ENCODE results near the gene OXSR1.
A peak's percentile ranks its signal among the peaks of the same experiment; 100 is the strongest.
"Not testable (repeated sequence)": the region's sequence is repeated elsewhere in the genome, so short reads cannot be mapped to it uniquely, and the experiment has no call there.

OXSR1 gene

DNA sequence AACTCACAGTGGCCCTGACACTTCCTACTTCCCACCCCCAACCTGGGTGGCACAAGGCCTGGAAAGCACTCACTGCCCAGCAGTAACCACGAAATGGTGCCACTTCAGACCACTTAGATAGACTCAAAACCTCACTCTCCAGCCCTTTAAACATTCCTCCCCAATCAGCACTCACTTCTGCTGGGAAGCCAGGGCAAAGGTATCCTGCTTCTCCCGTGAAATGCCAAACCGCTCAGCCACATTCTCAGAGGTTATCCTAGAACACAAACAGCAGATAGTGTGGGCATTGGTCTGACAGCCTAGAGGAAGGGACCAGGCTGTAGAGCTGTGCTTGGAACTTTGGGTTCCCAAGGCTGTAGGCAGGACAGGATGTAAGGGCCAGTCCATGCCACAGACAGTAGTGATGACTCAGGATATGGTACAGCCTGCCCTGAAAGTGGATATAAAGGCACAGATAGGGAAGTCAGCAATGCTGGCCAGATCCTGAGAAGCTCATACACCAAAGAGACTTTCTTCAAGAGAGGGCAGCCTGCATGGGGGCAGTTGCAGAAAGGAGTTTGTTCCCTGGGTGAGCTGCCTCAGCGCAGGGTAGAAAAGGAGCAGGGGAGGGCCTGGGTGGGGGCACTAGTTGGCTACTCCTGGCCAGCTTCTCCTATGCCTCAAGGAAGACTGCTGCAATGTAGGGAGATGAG lies 37.6 kb upstream of the OXSR1 start:
- DNase-seq (ENCODE audit: low read depth in 3 of 3): no peak

DNA sequence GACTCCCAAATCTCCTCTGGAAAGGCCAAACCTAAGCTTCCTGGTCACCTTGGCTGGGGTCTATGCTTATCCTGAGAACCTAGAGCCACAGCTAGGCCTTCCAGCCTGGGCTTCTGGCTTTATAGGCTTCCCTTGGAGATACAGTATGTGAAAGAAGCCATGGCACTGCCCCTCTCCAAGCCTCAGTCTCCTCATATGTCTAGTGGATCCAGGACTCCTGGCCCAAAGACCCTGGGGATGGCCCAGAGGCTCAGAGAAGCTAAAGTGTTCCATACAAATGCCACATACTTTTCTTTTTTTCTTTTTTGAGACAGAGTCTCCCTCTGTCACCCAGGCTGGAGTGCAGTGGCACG lies 37.1 kb upstream of the OXSR1 start:
- DNase-seq (ENCODE audit: low read depth in 3 of 3): no peak

DNA sequence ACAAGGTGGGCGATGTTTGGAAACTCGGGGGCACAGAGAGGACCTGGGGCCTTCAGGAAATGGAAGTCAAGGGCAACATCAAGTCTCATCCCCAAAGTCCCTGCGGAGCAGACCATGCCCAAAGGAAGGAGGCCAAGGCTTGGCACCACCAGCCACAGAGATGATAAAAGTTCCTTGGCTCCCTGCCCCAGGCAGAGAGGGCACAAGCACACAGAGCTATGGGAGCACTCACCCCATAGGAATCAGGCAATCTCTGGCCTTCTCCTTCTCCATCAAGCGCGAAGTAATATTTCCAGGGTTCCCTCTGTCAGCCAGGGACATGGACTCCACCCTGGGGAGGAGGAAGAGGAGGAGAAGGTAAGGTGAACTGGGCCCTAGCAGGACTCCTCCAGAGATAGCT lies 36.3 kb upstream of the OXSR1 start:
- DNase-seq (ENCODE audit: low read depth in 3 of 3): no peak

DNA sequence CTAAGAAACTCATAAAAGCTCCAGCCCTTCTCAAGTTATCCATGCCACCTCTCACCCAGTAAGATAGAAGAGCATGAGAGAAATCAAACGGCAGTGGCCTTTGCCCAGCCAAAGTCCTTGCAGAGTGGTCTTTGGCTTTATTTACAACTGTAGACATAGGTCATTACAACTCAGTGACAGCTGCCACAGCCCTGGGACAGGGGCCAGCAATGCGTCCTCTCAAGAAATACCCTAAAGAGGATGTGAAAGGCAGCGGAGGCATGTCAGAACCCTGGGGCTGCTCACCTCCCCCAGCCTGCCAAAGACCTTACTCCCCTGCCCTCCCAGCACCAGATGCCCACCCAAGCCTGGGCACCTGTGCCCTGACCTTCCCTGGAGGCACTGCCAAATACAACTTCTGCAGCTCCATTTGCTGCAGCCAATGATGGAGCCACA lies 34.7 kb upstream of the OXSR1 start:
- DNase-seq (ENCODE audit: low read depth in 3 of 3): no peak

DNA sequence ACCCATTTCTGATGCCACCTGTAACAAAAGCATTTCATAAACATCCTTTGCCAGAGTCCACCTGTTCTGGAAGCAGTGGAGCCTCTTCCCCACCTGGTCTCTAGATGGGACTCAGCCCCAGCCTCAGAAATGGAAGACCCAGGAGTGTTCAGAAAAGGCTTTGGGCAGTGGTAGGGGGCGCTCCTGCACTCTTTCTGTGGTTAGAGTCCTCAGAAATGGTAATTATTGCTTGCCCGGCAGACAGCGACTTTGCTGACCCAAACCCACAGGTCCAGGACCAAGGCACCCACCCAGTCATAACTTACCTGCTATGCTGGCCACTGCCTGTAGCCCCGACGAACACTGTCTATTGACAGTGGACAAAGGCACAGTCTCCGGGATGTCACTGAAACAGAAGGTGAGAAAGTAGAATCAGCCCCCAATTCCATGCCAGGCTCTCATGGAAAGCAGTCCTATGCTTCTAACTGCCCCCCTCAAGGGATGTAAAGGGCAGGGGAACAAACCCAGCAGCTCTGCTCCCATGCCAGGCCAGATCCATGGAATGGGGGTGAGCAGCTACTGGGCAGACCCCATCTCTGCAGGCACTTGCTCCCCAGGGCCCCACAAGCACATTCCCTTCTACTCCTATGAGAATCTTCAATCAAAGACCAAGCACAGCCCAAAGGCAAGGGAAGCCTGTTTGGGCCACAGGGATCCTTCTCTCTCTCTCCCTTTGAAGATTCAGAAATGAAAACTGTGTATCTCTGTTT lies 33.5 kb upstream of the OXSR1 start:
- DNase-seq (ENCODE audit: low read depth in 3 of 3): no peak

DNA sequence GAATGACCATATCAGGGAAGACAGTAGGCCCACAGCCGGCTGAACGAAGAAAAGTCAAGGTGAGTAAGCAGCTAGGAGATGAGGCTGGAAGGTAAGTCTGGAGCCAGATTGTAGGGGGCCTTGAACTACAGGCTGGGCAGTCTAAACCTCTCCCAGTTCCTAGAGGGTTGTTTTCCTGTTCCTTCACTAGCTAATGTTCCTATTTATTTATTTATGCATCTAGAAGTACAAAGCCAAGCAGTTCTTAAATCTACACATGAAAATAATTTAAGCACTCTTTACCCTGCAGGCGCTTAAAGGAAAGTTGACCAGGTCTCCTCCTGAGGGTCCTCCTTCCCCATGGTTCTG lies 32.2 kb upstream of the OXSR1 start:
- no peak for DNase-seq (ENCODE audit: low read depth in 3 of 3)

DNA sequence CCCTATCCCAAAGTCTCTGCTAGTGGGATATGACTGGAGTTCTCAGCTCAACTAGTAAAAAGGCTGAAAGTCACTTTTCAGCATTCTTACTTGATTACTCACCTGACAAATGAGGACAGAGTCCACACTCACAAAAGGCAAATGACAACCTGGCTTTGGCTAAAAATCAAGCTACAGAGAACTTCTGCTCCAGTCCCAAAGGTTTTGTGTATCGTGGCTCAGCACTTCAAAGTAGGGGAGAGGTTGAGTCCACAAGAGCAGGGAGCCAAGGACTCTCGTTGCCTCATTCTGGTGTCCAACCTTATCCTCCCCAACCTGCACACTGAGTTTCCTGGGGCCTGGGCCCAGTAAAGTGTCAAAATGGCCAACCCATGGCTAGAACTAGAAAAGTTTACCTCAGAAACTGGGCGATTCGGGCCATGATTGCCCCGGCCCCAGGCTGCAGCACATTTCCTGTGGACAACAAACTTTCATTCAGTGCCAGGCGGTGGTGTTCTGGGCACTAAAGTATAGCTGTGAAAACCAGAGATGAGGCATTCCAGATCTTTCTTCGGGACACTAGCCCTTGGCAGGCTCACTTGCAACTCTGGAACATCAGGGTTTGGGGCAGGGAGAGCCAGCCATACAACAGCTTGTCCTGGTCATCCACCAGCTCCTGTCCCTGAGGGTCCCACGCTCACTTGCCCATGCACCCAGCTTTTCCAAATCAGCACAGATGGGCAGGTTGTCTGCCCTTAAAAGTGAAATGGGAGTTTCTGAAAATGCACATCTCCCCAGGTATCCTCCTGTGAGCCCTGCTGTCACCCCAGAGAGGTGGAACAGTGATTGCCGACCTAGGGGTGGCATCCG lies 31.6 kb upstream of the OXSR1 start:
- DNase-seq (ENCODE audit: low read depth in 3 of 3): no peak

DNA sequence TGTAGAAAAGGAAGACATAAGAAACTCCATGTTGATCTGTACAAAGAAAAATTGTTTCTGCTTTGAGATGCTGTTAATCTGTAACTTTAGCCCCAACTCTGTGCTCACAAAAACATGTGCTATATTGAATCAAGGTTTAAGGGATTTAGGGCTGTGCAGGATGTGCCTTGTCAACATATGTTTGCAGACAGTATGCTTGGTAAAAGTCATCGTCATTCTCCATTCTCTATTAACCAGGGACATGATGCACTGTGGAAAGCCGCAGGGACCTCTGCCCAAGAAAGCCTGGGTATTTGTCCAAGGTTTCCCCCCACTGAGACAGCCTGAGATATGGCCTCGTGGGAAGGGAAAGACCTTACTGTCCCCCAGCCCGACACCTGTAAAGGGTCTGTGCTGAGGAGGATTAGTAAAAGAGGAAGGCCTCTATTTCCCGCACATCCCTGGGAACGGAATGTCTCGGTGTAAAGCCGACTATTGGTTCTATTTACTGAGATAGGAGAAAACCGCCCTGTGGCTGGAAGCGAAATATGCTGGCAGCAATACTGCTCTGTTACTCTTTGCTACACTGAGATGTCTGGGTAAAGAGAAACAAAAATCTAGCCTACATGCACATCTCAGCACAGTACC lies 30.7 kb upstream of the OXSR1 start:
- not testable (repeated sequence) for DNase-seq (ENCODE audit: low read depth in 3 of 3)

DNA sequence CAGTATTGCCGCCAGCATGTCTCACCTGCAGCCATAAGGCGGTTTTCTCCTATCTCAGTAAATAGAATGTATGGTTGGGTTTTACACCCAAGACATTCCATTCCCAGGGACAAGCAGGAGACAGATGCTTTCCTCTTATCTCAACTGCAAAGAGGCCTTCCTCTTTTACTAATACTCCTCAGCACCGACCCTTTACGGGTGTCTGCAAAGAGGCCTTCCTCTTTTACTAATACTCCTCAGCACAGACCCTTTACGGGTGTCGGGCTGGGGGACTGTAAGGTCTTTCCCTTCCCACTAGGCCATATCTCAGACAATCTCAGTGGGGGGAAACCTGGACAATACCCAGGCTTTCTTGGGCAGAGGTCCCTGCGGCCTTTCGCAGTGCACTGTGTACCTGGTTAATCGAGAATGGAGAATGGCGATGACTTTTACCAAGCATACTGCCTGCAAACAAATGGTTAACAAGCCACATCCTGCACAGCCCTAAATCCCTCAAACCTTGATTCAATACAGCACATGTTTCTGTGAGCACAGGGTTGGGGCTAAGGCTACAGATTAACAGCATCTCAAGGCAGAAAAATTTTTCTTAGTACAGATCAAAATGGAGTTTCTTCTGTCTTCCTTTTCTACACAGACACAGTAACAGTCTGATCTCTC lies 29.6 kb upstream of the OXSR1 start:
- not testable (repeated sequence) for DNase-seq (ENCODE audit: low read depth in 3 of 3)

DNA sequence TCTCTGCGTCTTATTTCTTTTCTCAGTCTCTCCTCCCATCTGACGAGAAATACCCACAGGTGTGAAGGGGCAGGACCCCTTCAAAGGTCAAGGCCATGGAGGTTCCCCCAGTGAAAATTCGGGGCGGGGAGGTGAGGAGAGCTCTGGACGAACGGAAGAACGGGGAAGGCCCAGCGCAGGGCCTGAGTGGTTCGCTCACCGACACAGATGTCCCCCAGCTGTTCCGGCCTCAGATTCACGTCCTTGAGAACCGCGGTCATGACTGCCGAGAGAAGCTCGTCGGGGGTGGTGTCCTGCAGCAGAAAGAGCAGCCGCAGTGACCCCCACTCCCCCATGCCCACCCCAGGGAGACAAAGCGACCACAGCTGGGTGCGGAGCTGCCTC lies 29.0 kb upstream of the OXSR1 start:
- DNase-seq (ENCODE audit: low read depth in 3 of 3): peak in 1 of 3 donors; percentile 15

DNA sequence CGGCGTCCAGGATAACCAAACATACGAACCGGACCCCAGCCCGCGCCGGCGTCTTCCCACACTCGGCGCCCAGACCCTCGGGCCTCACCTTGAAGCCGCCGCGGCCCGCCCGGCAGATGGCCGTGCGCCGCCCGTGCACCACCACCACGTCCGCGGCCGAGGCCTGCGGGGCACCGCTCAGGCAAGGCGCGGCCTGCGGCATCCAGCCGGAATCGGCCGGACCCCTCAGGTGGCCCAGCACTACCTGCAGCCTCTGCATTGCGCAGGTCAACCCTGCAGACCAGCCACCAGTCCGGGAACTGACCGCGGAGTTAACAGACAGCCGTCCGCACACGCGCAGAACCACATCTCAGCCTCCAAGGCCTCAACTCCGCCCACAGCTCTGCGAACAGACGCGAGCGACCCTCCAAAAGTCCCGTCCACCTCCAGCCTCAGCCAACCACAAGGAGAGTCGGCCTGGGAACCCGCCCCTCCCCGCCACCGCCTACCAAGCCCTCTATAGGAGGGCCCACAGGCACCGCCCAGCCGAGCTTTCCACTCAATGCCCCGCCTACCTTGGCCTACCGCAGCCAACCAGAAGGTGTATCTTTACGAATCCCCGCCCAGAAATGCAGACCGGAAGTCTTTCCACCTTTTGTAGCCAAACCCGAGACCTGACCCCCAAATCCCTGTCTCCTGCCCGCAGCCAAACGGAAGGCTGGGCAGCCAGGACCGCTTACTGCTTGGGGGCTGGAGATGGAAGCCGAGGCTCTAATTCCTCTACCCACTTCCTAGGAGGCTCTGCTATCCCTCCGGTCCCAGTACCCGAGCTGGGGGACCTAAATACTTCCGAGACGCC lies 28.3 kb upstream of the OXSR1 start, which contains the start of gene ACAA1:
ACAA1 (minus strand) TSS at position 351 of the 838 bp plus-strand sequence; CDS start at position 259, 92 bp downstream.
- DNase-seq (ENCODE audit: low read depth in 3 of 3): peak; percentile 96 to 99 (median 97)

DNA sequence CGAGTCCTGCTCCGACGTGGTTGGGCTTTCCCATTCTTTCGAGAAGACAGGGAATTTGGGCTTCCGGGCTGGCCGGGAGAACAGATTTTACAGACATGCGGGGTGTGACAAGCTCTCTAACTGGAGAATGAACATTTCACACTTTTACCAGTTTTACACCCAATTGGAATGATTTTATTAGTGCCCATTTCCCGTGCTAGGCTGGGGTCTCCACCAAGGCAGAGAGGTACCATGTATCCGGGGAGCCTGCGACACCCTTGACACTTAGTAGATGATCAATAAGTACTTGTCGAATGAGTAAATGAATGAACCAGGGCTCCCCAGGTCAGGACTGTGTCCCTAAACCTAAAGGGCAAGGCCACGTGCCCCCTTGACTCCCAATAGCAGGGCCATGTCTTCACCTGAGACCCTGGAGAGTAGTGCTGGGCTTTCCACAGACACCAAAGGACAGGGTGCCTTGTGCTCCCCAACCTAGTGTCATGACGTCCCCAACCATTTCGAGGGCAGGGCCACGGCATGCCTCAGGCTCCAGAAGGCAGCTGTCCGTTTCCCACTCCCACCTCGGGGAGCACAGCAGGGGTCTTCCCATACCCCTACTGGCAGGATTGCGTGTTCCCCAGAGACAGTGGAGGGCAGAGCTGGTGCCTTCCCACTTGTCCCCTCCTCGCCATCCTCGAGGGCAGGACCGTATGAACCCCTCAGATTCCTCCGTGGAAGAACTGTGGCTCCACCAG lies 27.6 kb upstream of the OXSR1 start:
- peak in 1 of 3 donors; percentile 26 for DNase-seq (ENCODE audit: low read depth in 3 of 3)

DNA sequence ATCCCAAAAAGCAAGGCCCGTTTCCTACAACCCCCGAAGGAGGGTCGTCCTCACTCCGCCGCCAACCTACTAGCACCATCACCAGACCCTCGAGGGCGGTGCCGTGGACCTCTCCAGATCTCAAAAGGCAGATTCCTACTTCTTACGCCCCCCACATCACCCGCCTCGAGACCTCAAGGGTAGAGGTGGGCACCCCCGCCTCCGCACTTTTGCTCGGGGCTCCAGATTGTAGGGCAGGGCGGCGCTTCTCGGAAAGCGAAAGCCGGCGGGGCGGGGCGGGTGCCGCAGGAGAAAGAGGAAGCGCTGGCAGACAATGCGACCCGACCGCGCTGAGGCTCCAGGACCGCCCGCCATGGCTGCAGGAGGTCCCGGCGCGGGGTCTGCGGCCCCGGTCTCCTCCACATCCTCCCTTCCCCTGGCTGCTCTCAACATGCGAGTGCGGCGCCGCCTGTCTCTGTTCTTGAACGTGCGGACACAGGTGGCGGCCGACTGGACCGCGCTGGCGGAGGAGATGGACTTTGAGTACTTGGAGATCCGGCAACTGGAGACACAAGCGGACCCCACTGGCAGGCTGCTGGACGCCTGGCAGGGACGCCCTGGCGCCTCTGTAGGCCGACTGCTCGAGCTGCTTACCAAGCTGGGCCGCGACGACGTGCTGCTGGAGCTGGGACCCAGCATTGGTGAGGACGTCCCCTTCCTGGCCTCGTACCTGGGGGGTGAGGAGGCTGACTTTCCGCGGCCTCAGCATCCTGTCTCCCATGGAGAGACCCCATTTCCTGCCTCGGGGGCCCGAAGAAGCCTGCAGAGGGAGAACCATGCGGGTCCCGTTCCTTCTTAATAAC lies 26.8 kb upstream of the OXSR1 start, which contains the start of gene MYD88:
MYD88 (plus strand) TSS at position 313 of the 842 bp plus-strand sequence; CDS start at position 353, 40 bp downstream.
- DNase-seq (ENCODE audit: low read depth in 3 of 3): peak; percentile 62 to 74 (median 65)

DNA sequence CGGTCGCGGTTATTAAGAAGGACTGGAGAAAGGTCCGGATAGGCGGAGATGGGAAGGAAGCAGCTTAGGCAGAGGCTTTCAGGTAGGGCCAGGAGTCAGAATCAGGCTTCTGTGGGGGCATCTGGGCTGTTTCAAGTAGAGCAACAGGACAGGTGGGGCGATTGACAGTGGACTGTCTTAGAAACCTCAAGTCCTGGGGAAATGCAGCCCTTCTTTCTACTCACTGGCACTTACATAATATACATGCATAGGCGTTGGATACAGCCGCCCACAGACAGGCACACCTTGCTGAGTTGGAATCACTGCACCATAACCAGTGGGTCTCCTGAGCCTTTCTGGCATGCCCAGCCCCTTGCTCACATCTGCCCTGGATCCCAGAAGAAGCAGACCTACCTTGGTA lies 26.1 kb upstream of the OXSR1 start:
- DNase-seq (ENCODE audit: low read depth in 3 of 3): no peak

DNA sequence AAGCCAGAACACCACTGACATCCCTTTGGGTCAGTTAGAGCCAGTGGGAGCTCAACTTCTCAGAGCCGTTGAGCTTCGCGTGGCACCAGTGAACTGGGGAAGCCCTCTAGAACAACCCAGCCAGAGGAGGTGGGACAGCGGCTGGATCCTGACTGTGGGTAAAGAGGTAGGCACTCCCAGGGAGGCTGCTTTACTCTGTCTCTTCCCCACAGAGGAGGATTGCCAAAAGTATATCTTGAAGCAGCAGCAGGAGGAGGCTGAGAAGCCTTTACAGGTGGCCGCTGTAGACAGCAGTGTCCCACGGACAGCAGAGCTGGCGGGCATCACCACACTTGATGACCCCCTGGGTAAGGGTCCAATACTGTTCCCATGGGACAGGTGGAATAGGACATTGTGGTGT lies 25.7 kb upstream of the OXSR1 start:
- no peak for DNase-seq (ENCODE audit: low read depth in 3 of 3)

DNA sequence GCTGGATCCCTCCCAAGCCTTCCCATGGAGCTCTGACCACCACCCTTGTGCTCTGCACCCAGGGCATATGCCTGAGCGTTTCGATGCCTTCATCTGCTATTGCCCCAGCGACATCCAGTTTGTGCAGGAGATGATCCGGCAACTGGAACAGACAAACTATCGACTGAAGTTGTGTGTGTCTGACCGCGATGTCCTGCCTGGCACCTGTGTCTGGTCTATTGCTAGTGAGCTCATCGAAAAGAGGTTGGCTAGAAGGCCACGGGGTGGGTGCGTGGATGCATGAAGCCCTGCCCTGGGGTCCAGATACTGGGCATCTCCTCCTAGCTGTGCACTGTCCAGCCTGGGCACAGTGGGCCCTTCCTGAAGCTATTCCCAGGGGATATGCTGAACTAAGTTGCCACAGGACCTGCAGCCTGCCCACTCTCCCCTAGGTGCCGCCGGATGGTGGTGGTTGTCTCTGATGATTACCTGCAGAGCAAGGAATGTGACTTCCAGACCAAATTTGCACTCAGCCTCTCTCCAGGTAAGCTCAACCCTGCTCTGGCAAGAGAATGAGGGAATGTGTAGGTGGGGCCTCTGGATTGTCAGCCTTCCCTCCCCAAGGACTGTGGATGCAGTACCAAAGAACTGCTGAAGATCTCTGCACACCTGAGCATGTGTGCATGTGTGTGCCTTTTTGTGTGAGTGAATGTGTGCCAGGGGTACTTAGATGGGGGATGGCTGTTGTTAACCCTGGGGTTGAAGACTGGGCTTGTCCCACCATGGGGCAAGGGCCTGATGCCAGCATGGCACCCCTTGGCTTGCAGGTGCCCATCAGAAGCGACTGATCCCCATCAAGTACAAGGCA lies 24.8 kb upstream of the OXSR1 start:
- no peak for DNase-seq (ENCODE audit: low read depth in 3 of 3)

DNA sequence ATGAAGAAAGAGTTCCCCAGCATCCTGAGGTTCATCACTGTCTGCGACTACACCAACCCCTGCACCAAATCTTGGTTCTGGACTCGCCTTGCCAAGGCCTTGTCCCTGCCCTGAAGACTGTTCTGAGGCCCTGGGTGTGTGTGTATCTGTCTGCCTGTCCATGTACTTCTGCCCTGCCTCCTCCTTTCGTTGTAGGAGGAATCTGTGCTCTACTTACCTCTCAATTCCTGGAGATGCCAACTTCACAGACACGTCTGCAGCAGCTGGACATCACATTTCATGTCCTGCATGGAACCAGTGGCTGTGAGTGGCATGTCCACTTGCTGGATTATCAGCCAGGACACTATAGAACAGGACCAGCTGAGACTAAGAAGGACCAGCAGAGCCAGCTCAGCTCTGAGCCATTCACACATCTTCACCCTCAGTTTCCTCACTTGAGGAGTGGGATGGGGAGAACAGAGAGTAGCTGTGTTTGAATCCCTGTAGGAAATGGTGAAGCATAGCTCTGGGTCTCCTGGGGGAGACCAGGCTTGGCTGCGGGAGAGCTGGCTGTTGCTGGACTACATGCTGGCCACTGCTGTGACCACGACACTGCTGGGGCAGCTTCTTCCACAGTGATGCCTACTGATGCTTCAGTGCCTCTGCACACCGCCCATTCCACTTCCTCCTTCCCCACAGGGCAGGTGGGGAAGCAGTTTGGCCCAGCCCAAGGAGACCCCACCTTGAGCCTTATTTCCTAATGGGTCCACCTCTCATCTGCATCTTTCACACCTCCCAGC lies 24.0 kb upstream of the OXSR1 start:
- DNase-seq (ENCODE audit: low read depth in 3 of 3): no peak

All from stimulated activated CD4-positive, alpha-beta T cell treated with anti-CD3 and anti-CD28 coated beads, TNF-alpha, amount 100 ng/mL, for 48 hours (primary cell).